ENCODE measurements around the gene M1AP. TPM values are rescaled to one million over a fixed set of nuclear protein-coding genes. Genes with fewer than 3 reads are reported as not detected.

Gene M1AP
- total and polyA plus RNA-seq, 2 of the 8 experiments (the other 6 are each of a cell fraction or from before 2014, with no cell fraction given): 4.8 TPM

DNA sequence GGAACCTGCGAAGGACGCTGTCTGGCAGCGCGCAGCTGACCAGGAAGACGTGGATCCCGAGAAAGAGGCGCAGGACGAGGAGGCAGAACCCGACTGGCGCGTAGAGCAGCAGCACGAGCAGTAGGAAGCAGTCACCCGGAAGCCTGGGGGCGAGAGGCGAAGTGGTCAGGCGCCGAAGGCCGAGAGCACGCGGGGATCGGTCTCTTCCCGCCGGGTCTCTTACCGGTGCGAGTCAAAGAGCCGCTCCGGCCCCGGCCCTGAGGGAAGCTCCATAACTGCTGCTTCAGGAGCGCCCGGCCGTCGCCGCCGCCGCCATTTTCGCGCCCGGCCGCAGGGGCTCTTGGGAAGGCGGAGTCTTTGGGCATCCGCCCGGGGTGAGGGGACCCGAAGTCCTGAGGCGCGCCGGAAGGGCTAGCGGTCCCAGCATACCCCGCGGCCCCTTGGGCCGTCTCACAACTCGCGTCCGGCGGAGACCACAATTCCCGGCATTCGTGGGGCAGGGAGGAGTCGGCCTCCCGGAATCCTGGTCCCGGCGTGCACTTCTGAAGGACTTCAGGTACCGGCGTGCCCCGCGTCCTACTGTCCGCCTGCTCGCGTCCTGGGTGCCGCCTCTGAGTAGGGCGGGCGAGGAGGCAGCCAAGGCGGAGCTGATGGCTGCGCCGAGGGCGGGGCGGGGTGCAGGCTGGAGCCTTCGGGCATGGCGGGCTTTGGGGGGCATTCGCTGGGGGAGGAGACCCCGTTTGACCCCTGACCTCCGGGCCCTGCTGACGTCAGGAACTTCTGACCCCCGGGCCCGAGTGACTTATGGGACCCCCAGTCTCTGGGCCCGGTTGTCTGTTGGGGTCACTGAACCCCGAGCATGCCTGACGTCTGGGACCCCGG, 118.5 kb downstream of the M1AP start, which contains the start of the genes AUP1 and HTRA2 (continued):
- TF ChIP-seq JUN (IDR thresholded peaks at IDR 0.05; ENCODE audit: low read depth, low read length): no peak
- TF ChIP-seq CHD2 (IDR thresholded peaks at IDR 0.05; ENCODE audit: low read length): peak; percentile 67
- TF ChIP-seq CREB1 (IDR thresholded peaks at IDR 0.05): peak; percentile 76
- peak; percentile 41 to 59; a peak in 1 of 4 replicates for TF ChIP-seq SIN3A (conservative IDR thresholded peaks at IDR 0.05 in 1 of 2, IDR thresholded peaks at IDR 0.05 in 1 of 2; ENCODE audit: low read depth in 1 of 2, low read length in 2 of 2)
- TF ChIP-seq TEAD4 (IDR thresholded peaks at IDR 0.05; ENCODE audit: low read depth, low read length): peak; percentile 74
- TF ChIP-seq, protein P1, sequence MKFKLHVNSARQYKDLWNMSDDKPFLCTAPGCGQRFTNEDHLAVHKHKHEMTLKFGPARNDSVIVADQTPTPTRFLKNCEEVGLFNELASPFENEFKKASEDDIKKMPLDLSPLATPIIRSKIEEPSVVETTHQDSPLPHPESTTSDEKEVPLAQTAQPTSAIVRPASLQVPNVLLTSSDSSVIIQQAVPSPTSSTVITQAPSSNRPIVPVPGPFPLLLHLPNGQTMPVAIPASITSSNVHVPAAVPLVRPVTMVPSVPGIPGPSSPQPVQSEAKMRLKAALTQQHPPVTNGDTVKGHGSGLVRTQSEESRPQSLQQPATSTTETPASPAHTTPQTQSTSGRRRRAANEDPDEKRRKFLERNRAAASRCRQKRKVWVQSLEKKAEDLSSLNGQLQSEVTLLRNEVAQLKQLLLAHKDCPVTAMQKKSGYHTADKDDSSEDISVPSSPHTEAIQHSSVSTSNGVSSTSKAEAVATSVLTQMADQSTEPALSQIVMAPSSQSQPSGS (IDR thresholded peaks at IDR 0.05; ENCODE audit: low read length): no peak
- TF ChIP-seq, protein P2, sequence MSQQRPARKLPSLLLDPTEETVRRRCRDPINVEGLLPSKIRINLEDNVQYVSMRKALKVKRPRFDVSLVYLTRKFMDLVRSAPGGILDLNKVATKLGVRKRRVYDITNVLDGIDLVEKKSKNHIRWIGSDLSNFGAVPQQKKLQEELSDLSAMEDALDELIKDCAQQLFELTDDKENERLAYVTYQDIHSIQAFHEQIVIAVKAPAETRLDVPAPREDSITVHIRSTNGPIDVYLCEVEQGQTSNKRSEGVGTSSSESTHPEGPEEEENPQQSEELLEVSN (IDR thresholded peaks at IDR 0.05): no peak
- TF ChIP-seq RAD21 (IDR thresholded peaks at IDR 0.05 in 1 of 2, conservative IDR thresholded peaks at IDR 0.05 in 1 of 2; ENCODE audit: low read depth in 2 of 2, low read length in 2 of 2): 0 out of 4 replicates have a peak, but pooled peaks of 1 of the 2 experiments have one; percentile 3
- TF ChIP-seq SUZ12 (IDR thresholded peaks at IDR 0.05; ENCODE audit: low read length): no peak
- no peak for TF ChIP-seq HDAC6 (IDR thresholded peaks at IDR 0.05; ENCODE audit: low read depth, low read length)
- peak; percentile 30; the same call in 1 of the 2 replicates for TF ChIP-seq POLR2AphosphoS5 (IDR thresholded peaks at IDR 0.05; ENCODE audit: low read depth, low read length)
- TF ChIP-seq POLR2A (IDR thresholded peaks at IDR 0.05; ENCODE audit: control extremely low read depth in 1 of 2, low read depth in 2 of 2, low read length in 2 of 2): peak in 1 of 2 experiments; percentile 94; a peak in 2 of 3 replicates
- no peak for TF ChIP-seq BCL11A (IDR thresholded peaks at IDR 0.05; ENCODE audit: low read depth in 2 of 2, low read length in 2 of 2)
- TF ChIP-seq TAF7 (optimal IDR thresholded peaks at IDR 0.05; ENCODE audit: borderline replicate concordance, low read depth, low read length): peak; percentile 82
- TF ChIP-seq, protein P3, sequence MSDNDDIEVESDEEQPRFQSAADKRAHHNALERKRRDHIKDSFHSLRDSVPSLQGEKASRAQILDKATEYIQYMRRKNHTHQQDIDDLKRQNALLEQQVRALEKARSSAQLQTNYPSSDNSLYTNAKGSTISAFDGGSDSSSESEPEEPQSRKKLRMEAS (IDR thresholded peaks at IDR 0.05): peak; percentile 21
- TF ChIP-seq ZNF274 (IDR thresholded peaks at IDR 0.05; ENCODE audit: borderline replicate concordance, extremely low read depth, low read length): no peak
- TF ChIP-seq SRF (IDR thresholded peaks at IDR 0.05; ENCODE audit: low read depth, low read length): no peak
- peak; percentile 86 for TF ChIP-seq GABPA (IDR thresholded peaks at IDR 0.05; ENCODE audit: borderline replicate concordance, insufficient read depth, low read length)
- TF ChIP-seq YY1 (IDR thresholded peaks at IDR 0.05; ENCODE audit: low read depth, low read length): peak; percentile 98
- peak; percentile 99 for TF ChIP-seq PHF8 (conservative IDR thresholded peaks at IDR 0.05; ENCODE audit: low read depth, low read length)
